HG03571 (cell line): ENCODE data around the gene CDYL.

ENCODE experiments used
- ATAC-seq: cut with Tn5 transposase; IDR thresholded peaks from one replicate; pipeline ENCODE4 v1.9.1; 2021; ENCODE audit not compliant: unreplicated experiment

Gene CDYL

DNA sequence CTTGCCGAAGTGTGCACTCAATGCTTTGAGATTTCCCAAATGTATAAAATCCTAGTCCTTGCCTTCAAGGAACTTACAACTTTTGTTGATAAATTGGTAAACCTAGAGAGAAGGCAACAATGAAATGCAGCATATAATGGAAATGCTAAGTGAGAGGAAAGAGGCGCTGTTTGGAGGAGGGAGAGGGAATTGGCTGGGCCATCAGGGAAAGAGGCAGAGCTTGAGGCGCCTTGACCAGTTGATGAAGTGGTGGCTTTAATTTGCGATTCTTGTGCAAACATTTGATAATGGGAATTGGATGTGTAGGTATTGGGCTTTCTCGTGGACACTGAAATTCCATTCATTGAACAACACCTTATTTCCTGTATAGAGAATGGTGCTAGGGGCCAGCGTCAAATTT, 1.9 kb upstream of the CDYL start:
- ATAC-seq, result no peak

DNA sequence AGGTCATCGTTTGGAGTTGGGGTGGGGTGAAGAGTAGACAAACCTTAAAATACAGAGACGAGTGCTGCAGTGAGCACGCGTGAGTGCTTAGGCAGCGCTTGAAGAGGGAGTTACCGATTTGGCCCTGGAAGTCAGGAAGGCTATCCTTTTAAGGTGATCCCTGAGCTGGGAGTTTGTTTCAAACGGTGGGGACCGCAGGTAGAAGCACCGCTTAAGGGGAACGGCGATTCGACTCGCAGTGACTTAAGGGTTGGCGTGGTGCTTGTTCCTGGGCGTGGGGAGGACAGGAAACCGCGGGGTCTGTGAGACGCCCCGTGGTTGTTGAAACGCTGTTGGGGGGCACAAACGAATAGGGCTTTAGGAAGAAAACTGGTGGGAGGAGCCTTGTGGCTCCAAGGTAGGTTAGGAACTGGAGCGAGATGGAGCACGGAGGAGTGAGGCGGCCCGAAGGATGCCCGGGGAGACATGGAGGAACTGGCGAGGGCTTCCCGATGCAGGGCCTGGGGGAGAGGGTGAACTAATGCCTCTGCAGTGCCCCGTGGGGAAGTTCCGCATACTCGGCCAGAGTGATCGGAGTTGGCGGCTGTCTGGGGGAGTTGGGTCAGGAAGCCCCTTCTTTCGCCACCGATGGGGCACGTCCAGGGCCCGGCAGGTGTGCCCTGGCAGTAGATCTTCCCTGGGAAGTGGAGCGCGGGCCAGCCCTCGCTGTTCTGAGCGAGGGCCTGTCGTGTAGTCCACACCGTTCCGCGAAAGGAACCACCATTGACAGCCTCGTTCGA, 1.3 kb upstream of the CDYL start:
- ATAC-seq, result peak; percentile 0

DNA sequence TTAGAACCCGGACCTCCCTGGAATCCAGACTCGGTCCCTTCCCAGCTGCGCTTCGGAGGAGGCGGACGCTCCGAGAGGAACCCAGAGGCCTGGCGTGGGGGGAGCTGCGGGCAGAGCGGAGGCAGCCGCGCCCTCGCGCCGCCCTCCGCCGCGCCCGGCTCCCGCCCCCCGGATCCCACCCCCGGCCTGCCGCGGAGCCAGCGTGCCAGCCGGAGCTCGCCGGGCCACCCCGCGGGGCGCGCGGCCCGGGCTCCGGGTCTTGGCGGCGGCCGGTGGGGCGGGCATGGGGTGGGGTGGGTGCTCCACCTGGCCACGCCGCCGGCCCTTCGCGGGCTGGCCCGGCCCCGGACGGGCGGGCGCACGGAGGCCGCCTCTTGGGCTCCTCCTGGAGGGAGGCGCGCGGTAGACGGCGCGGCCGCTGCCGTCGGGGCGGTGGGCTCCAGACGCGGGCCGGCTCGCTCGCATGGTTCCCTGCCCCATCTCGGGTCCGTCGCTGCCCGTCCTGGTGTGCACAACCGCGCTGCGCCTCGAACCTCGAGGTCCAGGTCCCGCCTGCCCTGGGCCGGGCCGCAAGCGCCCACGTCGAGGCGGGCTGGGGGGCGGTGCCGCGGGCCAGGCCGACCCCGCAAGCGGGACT, 592 bp upstream of the CDYL start:
- ATAC-seq, result peak; percentile 43

DNA sequence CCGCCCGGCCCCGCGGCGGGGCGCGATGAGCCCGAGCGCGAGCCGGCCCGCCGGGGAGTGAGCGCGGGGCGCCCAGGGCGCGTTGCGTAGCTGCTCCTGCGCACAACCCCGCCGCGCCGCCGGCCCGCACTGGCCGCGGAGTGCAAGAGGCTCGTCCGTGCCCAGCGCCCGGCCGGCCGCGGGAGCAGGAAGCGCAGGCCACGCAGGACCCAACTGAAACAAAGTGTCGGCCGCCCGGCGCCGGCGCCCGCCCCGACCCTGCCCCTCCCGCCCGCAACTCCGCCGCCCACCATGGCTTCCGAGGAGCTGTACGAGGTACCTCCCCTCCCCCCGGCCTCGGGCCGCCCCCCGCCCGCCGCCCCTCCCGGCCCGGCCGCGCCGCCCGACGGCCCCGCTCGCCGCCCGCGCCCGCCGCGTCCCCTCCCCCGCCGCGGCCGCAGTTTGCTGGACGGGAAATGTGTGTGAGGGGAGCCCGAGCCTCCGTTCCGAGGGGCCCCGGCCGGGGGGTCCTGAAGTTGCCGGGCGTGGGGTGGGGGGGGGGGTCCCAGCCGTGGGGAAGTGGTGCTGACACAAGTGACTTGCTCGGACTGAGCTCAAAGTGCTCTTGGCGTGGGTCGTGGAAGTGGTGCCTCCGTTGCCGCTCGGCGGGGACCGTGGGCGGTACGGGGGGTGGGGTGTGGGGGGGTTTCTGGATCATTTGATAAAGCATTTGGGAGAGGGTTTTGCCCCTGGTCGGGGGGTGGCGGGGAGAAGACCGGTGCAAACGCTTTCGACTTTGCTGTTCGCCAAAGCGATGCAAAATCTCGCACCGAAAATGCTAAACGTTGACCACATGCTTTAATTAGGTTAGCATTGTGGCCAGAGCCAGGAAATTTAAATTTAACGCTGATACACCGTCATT, 539 bp downstream of the CDYL start:
- ATAC-seq, result peak; percentile 13

DNA sequence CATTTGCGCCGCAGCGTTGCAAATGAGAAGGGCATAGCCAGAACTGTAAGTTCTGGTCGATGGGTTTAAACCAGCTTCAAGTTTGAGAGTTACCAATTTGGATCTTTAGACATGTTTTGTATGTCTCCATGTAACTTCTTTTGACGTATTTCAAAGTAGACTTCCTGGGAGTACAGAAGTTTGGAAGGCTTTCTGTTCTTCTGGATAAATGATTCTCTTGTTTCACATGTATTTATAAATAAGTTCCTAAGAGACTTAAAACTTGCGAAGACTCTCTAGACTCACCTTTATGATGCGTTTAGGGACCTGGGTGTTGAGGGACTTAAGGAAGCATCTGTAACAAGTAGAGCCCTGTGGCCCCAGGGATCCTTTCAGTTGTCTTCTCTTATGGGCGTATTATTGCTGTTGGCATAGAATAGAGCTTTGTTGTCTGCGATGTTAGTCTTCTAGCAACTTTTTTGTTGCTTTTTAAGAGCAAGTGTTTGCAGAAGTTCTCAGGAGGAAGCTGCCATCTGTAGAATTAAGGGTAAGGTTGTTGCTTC, 1.3 kb downstream of the CDYL start:
- no peak for ATAC-seq

DNA sequence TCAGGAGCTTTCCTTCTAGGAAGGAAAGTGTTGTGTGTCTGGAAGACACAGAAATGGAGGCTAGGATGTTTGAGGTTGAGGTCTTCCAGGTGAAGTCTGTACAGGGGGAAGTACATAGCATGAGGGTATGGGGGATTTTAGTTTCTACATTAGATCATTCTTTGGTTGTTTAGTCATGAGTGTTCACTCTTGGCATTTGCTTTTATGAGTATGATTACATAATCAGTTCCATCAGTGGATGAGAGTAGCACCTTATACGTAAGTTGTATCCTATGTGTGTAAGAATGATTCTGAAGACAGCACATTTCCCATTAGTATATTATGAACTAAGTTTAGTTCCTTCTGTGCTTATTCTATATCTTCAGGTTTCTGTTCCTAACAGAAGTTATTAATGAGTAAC, 1.9 kb downstream of the CDYL start:
- ATAC-seq, result no peak

DNA sequence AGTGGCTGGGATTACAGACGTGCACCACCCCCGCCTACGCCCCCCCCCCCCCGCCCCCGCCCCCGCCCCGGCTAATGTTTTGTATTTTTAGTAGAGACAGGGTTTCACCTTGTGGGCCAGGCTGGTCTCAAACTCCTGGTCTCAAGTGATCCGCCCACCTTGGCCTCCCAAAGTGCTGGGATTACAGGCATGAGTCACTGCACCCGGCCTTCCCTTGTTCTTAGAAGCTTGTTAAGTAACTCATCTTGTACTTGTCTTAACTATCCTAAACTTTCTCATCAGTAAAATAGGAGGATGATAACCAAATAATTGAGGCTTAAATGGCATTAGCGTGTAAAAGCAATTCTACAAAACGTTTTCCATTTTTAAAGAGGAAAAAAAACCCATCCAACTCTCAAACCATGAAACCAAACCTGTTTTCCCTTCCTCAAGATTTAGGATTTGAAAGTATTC, 4.2 kb downstream of the CDYL start:
- ATAC-seq, result no peak

DNA sequence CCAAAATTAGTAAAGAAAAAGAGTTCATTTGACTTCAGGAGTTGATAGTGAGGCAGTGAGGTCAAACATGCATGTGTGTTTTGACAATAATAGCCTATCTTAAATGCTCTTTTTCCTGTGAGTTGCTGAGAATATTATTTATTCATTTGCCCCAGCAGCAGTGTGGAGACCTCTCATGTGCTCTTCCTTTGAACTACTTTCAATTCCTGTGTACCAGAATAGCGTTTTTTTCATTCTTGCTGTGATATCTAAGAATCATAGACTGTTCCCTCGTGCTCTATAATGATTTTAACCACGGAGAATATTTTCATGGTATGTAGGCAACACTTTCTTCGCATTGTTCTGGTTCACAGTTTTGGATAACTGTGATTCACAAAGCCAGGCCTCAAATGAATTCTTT, 5.2 kb downstream of the CDYL start:
- no peak for ATAC-seq

DNA sequence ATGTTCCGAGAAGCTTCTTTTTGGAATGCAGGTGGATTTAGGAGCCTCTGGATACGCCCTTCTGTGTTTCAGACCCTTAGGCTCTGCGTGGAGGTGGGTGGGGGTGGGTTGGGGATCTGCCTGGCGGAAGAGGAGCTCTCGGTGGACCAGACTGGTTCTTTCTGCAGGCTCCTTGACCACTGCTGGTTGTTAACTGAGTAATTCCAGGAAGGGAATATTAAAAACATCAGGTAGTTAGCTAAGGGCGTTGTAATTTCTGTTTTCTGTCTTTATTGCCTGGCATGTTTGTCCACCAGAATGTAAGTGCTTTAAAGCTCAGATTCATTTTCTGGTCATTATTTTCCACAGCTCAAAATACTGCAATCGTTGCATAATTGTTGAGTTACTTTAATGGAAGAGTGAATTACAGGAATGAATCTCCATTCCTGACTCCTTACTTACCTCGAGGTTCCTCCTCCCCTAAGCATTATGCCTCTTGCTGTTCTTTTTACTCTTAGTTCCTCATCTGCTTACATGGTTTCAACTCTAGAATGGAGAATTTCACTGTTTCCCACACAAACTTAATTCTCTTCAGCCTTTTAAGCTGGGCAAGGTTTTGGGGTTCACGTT, 5.9 kb downstream of the CDYL start:
- no peak for ATAC-seq

DNA sequence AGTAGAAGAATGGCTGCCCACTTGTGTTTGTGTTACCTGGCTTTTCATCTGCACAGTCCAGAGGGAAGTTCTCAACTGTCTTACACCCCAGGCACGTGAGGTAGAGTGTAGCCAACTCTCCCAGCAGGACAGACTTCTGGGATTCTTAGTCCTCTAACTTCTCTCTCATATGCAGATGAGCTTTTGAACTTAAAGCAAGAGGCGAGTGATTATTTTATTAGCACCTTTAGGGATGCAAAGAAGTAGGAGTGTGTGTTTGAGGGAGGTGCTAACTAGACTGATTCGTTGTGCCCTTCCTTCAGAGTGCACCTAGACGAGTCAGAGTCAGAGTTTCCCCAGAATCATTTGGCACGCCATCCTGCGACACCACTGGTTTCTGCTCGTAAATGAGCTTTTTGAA, 10.8 kb downstream of the CDYL start:
- no peak for ATAC-seq

DNA sequence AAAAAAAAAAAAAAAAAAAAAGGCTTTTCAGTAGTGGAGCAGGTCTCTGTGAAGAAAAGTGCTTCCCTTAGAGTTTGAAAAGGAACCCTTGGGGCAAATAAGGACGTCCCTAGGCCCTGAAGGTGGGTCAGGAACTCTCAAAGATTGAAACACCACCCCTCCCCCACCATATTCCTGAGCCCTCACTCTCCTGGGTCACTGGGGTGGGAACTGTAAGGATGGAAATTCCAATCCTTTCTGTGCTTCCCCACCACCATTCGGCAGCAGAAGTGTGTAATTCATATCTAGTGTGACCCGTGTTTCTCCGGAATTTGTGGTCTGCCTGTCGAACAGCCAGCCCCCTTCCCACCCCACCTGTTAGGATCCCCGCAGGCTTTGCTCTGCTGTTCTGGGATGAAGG, 12.3 kb downstream of the CDYL start:
- ATAC-seq, result no peak

DNA sequence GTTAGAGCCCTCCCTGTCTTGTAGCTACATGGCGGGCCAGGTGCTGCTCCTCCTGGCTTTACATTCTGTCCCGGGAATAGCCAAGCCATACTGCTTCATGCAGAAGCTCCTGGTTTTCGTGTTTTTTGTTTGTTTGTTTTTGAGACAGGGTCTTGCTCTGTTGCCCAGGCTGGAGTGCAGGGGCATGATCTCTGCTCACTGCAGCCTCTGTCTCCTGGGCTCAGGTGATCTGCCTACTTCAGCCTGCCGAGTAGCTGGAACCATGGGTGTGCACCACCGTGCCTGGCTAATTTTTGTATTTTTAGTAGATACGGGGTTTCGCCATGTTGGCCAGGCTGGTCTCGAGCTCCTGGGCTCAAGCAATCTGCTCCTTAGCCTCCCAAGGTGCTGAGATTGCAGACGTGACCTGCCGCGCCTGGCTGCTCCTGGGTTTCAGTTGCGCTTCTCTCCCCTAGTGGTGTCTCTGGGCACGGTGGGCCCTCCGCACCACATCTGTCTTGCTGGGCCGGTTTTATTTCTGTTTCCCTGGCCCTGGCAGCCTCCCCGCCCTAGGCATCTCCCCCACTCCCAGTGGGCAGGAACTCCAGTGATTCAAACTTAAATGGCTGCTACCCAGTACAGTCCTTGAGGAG, 12.9 kb downstream of the CDYL start:
- ATAC-seq, result peak; percentile 90

DNA sequence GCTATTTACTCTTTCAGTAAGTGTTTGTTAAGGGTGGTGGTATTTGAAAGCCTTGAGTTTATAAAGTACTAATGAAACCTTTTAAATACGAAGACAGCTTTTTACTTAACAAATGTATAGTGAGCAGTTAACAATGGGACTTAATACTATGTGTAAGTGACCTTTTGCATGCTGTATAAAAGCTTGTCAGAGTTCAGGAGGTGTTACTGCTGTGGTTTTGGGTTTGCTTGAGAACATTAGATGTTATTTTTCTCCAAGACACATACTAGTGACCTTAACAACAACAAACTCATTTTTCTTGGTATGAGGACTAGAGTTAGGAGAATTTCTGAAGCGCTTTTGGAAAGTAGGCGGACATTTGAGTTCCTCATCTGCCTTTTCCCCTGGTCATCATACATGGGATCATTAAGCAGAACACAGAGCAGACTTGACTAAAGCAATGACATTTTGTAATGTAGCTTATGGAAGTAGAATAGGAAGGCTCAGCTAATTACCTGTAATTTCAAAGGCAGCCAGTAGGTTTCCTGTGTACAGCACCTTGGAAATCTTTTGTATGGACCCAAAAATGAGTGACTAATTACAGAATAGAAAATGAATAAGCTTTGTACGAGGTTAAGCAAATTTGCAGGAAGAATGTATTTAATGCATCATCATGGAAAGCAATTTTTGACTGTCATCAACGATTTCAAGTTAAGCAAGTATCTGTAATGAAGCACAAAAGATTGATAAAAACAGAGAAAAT, 14.1 kb downstream of the CDYL start:
- ATAC-seq, result no peak

DNA sequence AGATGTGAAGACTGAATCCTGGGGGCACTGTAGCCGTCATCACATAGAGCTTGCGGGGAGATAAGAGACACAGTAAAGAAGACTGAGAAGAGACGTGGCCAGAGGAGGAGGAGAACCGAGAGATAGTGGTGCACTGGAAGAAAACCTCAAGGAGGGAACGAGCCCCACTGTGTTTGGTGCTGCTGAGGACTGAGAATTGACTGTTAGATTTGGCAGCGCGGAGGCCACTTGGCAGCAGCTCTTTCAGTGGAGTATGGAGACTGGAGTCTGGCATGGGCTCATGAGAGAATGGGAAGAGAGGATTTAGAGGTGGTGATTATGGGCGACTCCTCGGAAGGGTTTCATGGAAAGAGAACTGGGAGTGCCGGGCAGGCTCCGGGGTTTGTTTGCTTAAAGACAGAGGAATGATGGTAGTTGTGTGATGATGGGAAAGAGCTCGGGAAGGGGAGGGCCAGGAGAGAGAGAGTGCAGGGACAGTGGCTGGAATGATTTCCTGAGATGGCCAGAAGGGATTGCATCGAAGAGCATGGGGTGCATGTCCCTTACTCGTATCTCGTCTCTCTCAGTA, 18.0 kb downstream of the CDYL start:
- ATAC-seq, result no peak

DNA sequence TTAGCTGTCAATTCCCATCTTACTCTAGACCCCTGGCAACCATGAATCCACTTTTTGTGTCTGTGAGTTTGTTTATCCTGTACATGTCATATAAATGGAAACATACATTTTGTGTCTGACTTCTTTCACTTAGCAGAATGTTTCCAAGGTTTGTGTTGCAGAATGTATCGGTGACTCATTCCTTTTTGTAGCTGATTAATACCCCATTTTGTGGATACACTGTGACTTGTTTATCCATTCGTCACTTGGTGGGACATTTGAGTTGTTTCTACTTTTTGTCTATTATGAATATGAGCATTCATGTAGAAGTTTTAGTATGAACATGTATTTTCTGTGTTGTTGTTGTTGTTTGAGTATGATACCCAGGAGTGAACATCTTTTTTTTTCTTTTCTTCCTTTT, 21.4 kb downstream of the CDYL start:
- ATAC-seq, result no peak

DNA sequence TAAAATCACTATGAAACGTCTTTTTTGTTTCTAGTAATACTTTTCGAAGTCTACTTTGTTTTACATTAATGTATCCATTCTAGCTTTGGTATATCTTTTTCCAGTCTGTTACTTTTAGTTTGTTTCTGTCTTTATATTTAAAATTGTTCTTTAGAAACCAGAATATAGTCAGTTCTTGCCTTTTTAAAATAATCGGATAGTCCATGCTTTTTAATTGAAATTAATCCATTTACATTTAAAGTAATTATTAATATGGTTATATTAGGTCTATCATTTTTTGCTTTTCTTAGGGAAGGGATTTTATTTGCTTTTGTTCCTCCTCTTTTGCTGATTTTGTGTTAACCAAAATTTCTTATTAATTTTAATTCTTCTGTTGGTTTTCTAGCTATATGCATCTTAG, 23.7 kb downstream of the CDYL start:
- ATAC-seq, result no peak

DNA sequence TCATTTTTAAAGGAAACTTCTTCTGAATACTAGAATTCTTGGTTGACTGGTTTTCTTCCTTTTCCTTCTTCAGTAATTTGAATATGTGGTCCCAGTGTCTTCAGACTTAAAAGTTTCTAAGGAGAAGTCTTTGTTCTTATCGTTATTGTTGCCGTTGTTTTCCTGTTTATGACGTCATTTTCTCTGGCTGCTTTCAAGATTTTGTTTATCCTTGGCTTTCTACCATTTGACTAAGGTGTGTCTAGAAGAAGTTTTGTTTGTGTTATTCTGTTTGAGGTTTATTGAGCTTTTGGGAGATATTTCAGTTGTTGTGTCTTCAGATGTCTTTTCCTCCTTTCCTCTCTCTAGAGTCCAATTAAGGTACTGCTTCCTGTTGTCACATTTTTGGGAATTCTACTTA, 24.5 kb downstream of the CDYL start:
- ATAC-seq, result no peak

DNA sequence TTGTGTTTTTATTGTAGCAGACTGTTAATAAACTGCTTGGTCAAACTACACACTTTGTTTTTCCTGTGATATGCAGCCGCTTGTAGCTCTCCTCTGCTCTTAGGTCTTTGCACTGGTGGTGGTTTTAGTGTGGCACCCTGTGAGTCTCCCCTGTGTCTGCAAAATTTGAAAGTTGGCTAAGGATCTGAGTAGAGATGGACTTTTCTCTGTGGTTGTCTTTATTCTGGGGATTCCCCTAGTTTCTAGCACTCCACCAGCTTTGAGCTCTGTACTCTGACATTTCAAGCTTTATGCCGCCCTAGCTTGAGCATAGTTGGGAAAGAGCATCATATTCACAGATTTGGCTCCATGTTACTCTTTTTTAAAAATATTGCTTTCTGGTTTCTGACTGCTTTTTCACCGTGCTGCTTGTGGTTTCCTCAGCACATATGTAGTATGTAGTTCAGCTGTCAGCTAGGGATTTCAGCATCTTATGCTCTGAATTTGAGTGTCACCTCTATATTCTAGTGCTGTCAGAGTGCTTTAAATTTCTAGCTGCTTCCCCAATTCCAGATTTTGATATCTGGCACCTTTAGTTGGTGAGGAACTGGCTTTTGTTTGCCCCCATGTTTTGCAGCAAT, 25.4 kb downstream of the CDYL start:
- ATAC-seq, result peak; percentile 52

DNA sequence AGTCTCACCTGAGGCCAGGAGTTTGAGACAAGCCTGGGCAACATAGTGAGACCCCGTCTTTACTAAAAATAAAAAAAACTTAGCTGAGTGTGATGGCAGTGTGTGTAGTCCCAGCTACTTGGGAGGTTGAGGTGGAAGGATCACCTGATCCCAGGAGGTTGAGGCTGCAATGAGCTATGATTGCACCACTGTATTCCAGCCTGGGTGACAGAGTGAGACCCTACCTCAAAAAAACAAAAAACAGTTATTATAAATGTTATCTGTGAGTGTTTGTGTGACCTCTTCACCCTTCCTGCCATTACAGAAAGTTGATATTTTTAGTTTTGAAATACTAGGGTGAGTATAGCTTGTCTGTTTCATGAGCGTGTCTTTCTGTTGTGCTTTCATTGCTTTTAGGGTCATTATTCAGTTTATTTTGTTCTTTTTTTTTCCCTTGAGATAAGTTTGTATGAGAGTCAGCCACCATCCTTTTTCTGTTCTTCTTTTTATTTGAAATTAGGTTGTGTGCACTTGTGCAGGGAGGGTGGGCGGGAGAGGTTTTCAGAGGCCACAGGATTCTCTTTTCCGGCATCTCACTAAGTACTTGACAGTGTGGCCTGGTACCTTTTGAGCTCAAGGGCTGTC, 26.2 kb downstream of the CDYL start:
- ATAC-seq, result peak; percentile 68
